ENCODE data around the gene EXOC2.

Gene EXOC2

GRCh38 chr6:498795-499231, 194.1 kb downstream of the EXOC2 start:
- no peak for DNase-seq (ENCODE audit: low spot score)

GRCh38 chr6:497258-497657, 195.7 kb downstream of the EXOC2 start:
- DNase-seq (ENCODE audit: low spot score): no peak

GRCh38 chr6:496649-497048, 196.3 kb downstream of the EXOC2 start:
- no peak for DNase-seq (ENCODE audit: low spot score)

GRCh38 chr6:494394-494793, 198.5 kb downstream of the EXOC2 start:
- no peak for DNase-seq (ENCODE audit: low spot score)

- DNase-seq (ENCODE audit: low spot score): no peak
Observed at GRCh38 chr6:493840-494239, 199.1 kb downstream of the EXOC2 start.

- DNase-seq (ENCODE audit: low spot score): no peak
Observed at GRCh38 chr6:492816-493414, 200.0 kb downstream of the EXOC2 start.

GRCh38 chr6:492178-492577, 200.8 kb downstream of the EXOC2 start:
- DNase-seq (ENCODE audit: low spot score): no peak

GRCh38 chr6:491233-491632, 201.7 kb downstream of the EXOC2 start:
- no peak for DNase-seq (ENCODE audit: low spot score)

GRCh38 chr6:490251-491037, 202.5 kb downstream of the EXOC2 start:
- peak; percentile 59 for DNase-seq (ENCODE audit: low spot score)

- no peak for DNase-seq (ENCODE audit: low spot score)
Observed at GRCh38 chr6:489762-490161, 203.2 kb downstream of the EXOC2 start.

- peak; percentile 47 for DNase-seq (ENCODE audit: low spot score)
Observed at GRCh38 chr6:489001-489400, 203.9 kb downstream of the EXOC2 start.

GRCh38 chr6:487956-488355, 205.0 kb downstream of the EXOC2 start:
- DNase-seq (ENCODE audit: low spot score): peak; percentile 91

- DNase-seq (ENCODE audit: low spot score): no peak
Observed at GRCh38 chr6:485655-486170, 207.2 kb downstream of the EXOC2 start.

GRCh38 chr6:484746-485145, 208.2 kb downstream of the EXOC2 start:
- DNase-seq (ENCODE audit: low spot score): no peak

- no peak for DNase-seq (ENCODE audit: low spot score)
Observed at GRCh38 chr6:484086-484745, 208.7 kb downstream of the EXOC2 start.

GRCh38 chr6:475314-475713, 217.6 kb downstream of the EXOC2 start:
- DNase-seq (ENCODE audit: low spot score): no peak

GRCh38 chr6:474453-475185, 218.3 kb downstream of the EXOC2 start:
- DNase-seq (ENCODE audit: low spot score): peak; percentile 41

GRCh38 chr6:473768-474452, 219.0 kb downstream of the EXOC2 start:
- no peak for DNase-seq (ENCODE audit: low spot score)

- no peak for DNase-seq (ENCODE audit: low spot score)
Observed at GRCh38 chr6:473356-473755, 219.6 kb downstream of the EXOC2 start.

GRCh38 chr6:470901-471448, 222.0 kb downstream of the EXOC2 start:
- peak; percentile 47 for DNase-seq (ENCODE audit: low spot score)
